Omental fat pad (tissue), 4 donors: ENCODE measurements around the gene CATSPER4. TPM values are rescaled to one million over a fixed set of nuclear protein-coding genes. Genes with fewer than 3 reads are reported as not detected.

Experiments used
- ATAC-seq: fragments of 150-250 bp; one replicate; pipeline ENCODE4 v1.9.1; 2016; ENCODE audit warnings: mild to moderate bottlenecking, moderate library complexity; ENCODE audit not compliant: low FRiP score
- DNase-seq: peaks from one replicate; pipeline ENCODE4 v3.0.0-alpha.2; 2019; ENCODE audit warnings: low spot score
- CTCF ChIP-seq, 3 donors: fragments of 450-650 bp; IDR thresholded peaks; one replicate each; pipeline ENCODE4 v1.5.1; 2016 to 2017; ENCODE audit warnings: antibody characterized with exemption in 3 of 3, mild to moderate bottlenecking in 3 of 3, moderate library complexity in 2 of 3
- total RNA-seq, 4 donors: library from RNA; depleted of rRNA; stranded (reverse); fragments of >200 nt; gene quantifications; one replicate each; pipeline ENCODE4 v1.1.0, GENCODE V29; 2016

The CATSPER4 gene
- total RNA-seq = not detected

DNA sequence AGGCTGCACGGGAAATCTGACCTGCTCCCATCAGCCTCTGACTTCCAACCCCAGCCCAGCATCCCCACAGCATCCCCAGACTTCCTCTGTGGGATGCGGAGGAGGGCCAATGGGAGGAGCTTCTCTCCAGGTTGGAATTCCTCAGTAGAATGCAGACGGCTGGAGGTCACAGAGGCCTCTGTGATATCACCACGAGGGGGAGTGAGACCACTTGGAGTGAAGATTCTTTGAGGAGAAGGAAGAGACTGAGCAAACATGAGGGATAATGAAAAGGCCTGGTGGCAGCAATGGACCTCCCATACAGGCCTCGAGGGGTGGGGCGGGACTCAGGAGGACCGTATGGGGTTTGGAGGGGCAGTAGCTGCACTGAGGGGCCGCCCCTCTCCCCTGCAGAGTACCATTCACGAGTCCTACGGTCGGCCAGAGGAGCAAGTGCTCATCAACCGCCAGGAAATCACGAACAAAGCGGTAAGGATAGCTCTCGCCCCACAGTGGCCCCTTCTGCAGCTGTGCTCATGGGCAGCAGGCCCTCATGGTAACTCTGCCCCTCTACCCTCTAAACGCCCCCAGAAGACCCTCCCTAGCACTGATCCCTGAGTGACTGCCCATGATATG lies at the start of gene CATSPER4:
Gene CATSPER4, plus strand, starts transcription at position 230 of the 615 bp plus-strand sequence. Its CDS starts 26 bp downstream, at position 256.
- no peak for DNase-seq
- no peak for TF ChIP-seq CTCF (IDR thresholded peaks at IDR 0.05)
- ATAC-seq = no peak

DNA sequence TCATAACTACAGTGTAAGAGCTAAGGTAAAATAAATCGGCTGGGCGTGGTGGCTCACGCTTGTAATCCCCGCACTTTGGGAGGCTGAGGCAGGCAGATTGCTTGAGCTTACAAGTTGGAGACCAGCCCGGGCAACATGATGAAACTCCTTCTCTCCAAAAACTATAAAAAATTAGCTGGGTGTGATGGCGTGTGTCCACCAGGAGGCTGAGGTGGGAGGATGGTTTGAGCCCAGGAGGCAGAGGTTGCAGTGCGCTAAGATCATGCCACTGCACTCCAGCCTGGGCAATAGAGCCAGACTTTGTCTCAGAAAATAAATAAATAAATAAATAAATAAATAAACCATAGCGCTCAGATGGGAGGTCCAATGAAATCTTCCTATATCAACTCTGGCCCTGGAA lies 48.2 kb upstream of the CATSPER4 start:
- DNase-seq = no peak
- no peak for TF ChIP-seq CTCF (IDR thresholded peaks at IDR 0.05)
- ATAC-seq = no peak

DNA sequence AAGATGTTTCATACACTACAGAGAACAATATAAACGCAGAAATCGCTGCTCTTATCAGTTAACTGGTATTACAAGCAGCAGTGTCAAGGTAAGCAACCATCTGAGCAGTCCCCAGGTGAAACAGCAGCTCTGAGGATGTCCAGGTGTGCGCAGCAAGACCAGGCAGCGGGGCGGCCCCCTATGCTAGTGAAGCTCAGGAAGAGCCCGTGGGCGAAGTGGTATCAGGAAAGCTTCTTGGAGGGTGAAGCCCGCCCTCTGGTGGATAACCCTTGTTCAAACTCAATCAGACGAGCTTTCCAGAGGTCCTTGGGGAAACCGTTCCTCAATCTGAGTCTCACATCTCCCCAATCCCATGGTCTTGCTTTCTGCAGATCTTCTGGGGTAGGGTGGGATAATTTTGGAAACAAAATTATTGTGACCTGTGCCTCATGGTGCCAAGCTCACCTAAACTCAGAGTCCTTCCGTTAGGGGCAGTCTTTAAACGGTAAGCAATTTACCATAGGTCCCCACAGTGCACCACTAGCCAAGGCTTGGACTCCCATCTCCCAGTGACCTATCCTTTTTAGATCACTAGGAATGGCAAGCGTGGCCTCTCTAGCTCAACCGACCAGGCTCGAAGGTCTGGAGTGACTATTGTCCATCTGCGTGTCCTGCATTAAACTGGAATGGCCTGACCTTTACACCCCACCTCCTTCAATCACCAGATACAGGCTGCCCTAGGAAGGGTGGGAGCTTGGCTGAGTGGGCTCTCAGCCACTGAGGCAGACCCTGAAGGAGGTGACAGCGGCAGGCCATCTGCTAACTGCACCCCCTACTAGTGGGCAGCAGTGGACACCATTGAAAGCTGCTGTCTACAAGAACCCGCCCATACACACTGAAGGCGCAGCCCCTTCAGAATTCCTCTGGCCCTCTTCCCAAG lies 45.1 kb upstream of the CATSPER4 start:
- ATAC-seq (peak; percentile 91), DNase-seq (peak; percentile 65)
- TF ChIP-seq CTCF (IDR thresholded peaks at IDR 0.05) = no peak

DNA sequence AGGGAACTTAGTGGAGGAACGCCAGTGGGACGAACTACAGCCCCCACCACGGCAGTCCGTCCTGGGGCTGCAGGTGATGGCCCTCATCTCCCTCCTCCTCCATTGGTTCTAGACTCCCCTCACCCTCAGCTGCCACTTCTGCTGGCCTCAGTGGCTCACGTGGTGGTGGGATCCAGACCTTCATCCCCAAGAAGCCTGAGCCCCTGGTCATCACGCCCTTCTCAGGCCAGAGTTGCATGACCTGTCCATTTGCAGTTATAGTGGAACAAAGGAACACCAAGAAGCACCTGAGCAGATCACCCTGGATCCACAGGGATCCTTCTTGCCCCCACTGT lies 44.5 kb upstream of the CATSPER4 start:
- no peak for ATAC-seq
- no peak for TF ChIP-seq CTCF (IDR thresholded peaks at IDR 0.05)
- no peak for DNase-seq

DNA sequence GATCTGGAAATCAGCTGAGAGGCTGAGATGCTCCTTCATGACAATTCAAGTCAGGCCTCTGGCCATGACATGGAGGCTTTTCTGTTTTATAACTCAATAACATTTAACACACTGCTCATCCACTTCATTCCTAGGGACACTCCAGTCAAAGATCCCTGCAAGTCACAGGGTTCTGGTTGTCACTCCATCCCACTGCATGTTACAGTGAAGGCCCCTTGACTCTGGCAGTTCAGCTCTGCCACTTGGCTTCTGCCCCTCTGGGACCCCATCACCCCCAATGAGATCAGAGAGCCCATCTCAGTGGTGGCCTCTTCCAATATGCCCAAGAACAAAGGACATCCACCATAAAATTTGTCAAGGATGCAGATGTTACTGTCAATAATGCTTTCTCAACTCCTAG lies 41.5 kb upstream of the CATSPER4 start:
- DNase-seq = no peak
- no peak for TF ChIP-seq CTCF (IDR thresholded peaks at IDR 0.05)
- no peak for ATAC-seq

- ATAC-seq (no peak), DNase-seq (no peak)
- TF ChIP-seq CTCF (IDR thresholded peaks at IDR 0.05) = no peak
Measured at GRCh38 chr1:26153966-26154532, 36.4 kb upstream of the CATSPER4 start.
